Fibroblast of lung (primary cell): Measurements from ENCODE around the gene AKAP13. TPM values are rescaled to one million over a fixed set of nuclear protein-coding genes. Genes with fewer than 3 reads are reported as not detected.

Experiments used
- DNase-seq, 2 donors: peaks; one replicate each; pipeline versions ENCODE4 v3.0.0 to v3.0.0-alpha.2; 2010; ENCODE audit warnings: low read depth in 2 of 2
- H2AFZ ChIP-seq: 2 replicates; pipeline ENCODE4 v1.5.1; 2012; ENCODE audit warnings: low read length, control low read depth, inconsistent platforms
- H3K27ac ChIP-seq: 2 replicates; pipeline ENCODE4 v1.5.1; 2011; ENCODE audit warnings: low read length, control low read depth; ENCODE audit not compliant: insufficient read depth
- H3K27me3 ChIP-seq: 2 replicates; pipeline ENCODE4 v1.5.1; 2011; ENCODE audit warnings: mild to moderate bottlenecking, low read length; ENCODE audit not compliant: control insufficient read depth, insufficient read depth
- H3K36me3 ChIP-seq: 2 replicates; pipeline ENCODE4 v1.5.1; 2011; ENCODE audit warnings: low read length; ENCODE audit not compliant: control insufficient read depth, insufficient read depth
- H3K4me1 ChIP-seq: 2 replicates; pipeline ENCODE4 v1.5.1; 2011; ENCODE audit warnings: low read length; ENCODE audit not compliant: control insufficient read depth, insufficient read depth; ENCODE audit errors: extremely low read depth
- H3K4me2 ChIP-seq: 2 replicates; pipeline ENCODE4 v1.5.1; 2011; ENCODE audit warnings: low read length, control low read depth; ENCODE audit not compliant: insufficient read depth; ENCODE audit errors: extremely low read depth
- H3K4me3 ChIP-seq, 4 experiments: fragments of 200-600 bp in 1 of 4; sonication (generic) in 1 of 4; replicated peaks in 1 of 4; 2 replicates each; pipeline ENCODE4 v1.5.1; 2011 to 2016; ENCODE audit warnings: low read length in 4 of 4, low read depth in 3 of 4, mild to moderate bottlenecking in 3 of 4, control low read depth in 2 of 4, inconsistent platforms in 1 of 4, mixed read lengths in 1 of 4; ENCODE audit not compliant: insufficient read depth in 1 of 4; ENCODE audit errors: control extremely low read depth in 1 of 4
- H3K79me2 ChIP-seq: 2 replicates; pipeline ENCODE4 v1.5.1; 2012; ENCODE audit warnings: mild to moderate bottlenecking, low read length, inconsistent platforms; ENCODE audit not compliant: control insufficient read depth, insufficient read depth
- H3K9ac ChIP-seq: 2 replicates; pipeline ENCODE4 v1.5.1; 2011; ENCODE audit warnings: mild to moderate bottlenecking, low read length, control low read depth; ENCODE audit not compliant: insufficient read depth
- H3K9me3 ChIP-seq: 2 replicates; pipeline ENCODE4 v1.5.1; 2012; ENCODE audit warnings: low read depth, low read length; ENCODE audit not compliant: control insufficient read depth, insufficient read depth
- H4K20me1 ChIP-seq: 2 replicates; pipeline ENCODE4 v1.5.1; 2011; ENCODE audit warnings: low read length; ENCODE audit not compliant: control insufficient read depth, insufficient read depth; ENCODE audit errors: extremely low read depth
- EZH2 ChIP-seq: IDR thresholded peaks from 2 replicates; pipeline ENCODE4 v1.5.1; 2012; ENCODE audit warnings: low read length, control low read depth, mild to moderate bottlenecking; ENCODE audit errors: missing control alignments
- polyA plus RNA-seq, 2 donors: library from polyadenylated mRNA; depleted of rRNA in 1 of 2; stranded (reverse) in 1 of 2; unstranded in 1 of 2; fragments of >200 nt; gene quantifications; 2 replicates each; pipeline ENCODE4 v1.2.1, GENCODE V29; 2011 to 2012; ENCODE audit warnings: missing spikeins in 1 of 2
- total RNA-seq: library from RNA; depleted of rRNA; stranded (reverse); fragments of >200 nt; gene quantifications from 2 replicates; pipeline ENCODE4 v1.2.1, GENCODE V29; 2014
- TF ChIP-seq, protein P1 (sequence below), 2 donors: IDR thresholded peaks in 1 of 2; conservative IDR thresholded peaks in 1 of 2; 1 replicate in 1 of 2; 2 replicates in 1 of 2; pipeline ENCODE4 v1.5.1; 2011 to 2012; ENCODE audit warnings: low read length in 2 of 2, control low read depth in 1 of 2, inconsistent platforms in 1 of 2, low read depth in 1 of 2, mild to moderate bottlenecking in 1 of 2

AKAP13 gene
- total and polyA plus RNA-seq, 2 donors (not counting 1 experiment from before 2014, with no cell fraction given), result 8.3 to 68.4 TPM

DNA sequence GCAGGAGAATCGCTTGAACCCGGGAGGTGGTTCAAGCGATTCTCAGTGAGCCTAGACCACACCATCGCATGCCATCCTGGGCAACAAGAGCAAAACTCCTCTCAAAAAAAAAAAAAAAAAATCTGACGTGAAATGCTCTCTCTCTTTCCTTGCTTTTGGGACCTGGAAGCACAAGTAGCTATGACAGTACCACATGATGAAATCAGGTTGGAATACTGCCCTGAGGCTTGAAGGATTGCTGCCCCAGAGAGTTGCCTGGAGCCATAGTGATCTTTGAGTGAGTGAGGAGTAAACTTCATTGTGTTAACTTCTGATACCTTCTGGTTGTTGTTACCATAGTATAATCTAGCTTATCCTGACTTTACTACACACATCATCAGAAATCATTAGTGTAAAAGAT, 23.3 kb downstream of the AKAP13 start:
- no peaks in the 10 kb centered on the region for H3K9me3 ChIP-seq
- H4K20me1 ChIP-seq, result no peaks in the 10 kb centered on the region
- H3K27me3 ChIP-seq, result no peaks in the 10 kb centered on the region
- no peak overlapping the region for H3K27ac ChIP-seq
- H3K79me2 ChIP-seq, result peaks cover 68% of the 10 kb centered on the region
- TF ChIP-seq, protein P1, sequence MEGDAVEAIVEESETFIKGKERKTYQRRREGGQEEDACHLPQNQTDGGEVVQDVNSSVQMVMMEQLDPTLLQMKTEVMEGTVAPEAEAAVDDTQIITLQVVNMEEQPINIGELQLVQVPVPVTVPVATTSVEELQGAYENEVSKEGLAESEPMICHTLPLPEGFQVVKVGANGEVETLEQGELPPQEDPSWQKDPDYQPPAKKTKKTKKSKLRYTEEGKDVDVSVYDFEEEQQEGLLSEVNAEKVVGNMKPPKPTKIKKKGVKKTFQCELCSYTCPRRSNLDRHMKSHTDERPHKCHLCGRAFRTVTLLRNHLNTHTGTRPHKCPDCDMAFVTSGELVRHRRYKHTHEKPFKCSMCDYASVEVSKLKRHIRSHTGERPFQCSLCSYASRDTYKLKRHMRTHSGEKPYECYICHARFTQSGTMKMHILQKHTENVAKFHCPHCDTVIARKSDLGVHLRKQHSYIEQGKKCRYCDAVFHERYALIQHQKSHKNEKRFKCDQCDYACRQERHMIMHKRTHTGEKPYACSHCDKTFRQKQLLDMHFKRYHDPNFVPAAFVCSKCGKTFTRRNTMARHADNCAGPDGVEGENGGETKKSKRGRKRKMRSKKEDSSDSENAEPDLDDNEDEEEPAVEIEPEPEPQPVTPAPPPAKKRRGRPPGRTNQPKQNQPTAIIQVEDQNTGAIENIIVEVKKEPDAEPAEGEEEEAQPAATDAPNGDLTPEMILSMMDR (conservative IDR thresholded peaks at IDR 0.05 in 1 of 2, IDR thresholded peaks at IDR 0.05 in 1 of 2; ENCODE audit: low read depth in 1 of 2, low read length in 2 of 2), result no peak
- TF ChIP-seq EZH2, result no peak
- no peak overlapping the region for H3K4me3 ChIP-seq
- H3K4me1 ChIP-seq, result peaks cover 7% of the 10 kb centered on the region
- H3K9ac ChIP-seq, result no peak overlapping the region
- peak; percentile 50 to 77 for DNase-seq
- H3K4me2 ChIP-seq, result no peak overlapping the region
- no peaks in the 10 kb centered on the region for H3K36me3 ChIP-seq
- no peak overlapping the region for H2AFZ ChIP-seq

DNA sequence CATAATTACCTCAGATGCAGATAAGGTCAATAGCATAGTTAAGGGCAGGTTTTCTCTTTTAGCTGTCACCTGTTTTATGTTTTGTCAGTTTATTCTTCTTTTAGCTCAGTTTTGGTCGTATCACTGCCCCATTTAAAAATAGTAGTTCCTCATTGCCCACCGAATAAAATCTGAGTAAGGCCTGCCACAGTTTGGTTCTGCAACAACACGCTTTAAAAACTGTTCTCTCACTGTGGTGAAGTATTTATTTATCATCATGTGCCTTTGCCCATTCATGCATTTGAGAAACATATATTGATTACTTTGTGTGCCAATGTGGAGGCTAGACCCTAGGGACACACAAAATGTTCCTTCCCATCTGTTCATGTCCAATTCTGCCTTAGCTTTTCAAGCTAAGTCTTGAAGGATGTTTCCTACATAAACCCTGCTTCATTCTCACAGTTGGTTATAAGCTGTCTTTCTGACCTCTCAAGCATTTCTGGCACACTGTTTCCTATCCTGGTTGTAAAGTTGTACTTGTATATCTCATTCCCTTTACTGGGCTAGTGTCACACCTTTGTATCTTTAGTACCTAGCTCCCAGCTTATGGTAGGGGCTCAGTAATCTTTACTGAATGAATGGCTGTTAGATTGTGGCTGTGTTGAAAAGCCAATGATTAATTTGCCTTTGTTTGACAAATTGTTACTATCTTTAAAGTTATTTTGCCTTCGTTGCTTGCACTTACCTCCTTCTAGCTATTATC, 23.9 kb downstream of the AKAP13 start:
- no peaks in the 10 kb centered on the region for H4K20me1 ChIP-seq
- no peak overlapping the region for H3K27ac ChIP-seq
- peaks cover 7% of the 10 kb centered on the region for H3K4me1 ChIP-seq
- no peaks in the 10 kb centered on the region for H3K9me3 ChIP-seq
- H3K4me3 ChIP-seq, result no peak overlapping the region
- H2AFZ ChIP-seq, result no peak overlapping the region
- peak overlapping the region; percentile 45 for H3K4me2 ChIP-seq
- no peak overlapping the region for H3K9ac ChIP-seq
- H3K27me3 ChIP-seq, result no peaks in the 10 kb centered on the region
- no peak for DNase-seq
- H3K79me2 ChIP-seq, result peaks cover 72% of the 10 kb centered on the region
- no peak for TF ChIP-seq EZH2
- TF ChIP-seq, protein P1 (conservative IDR thresholded peaks at IDR 0.05 in 1 of 2, IDR thresholded peaks at IDR 0.05 in 1 of 2; ENCODE audit: low read depth in 1 of 2, low read length in 2 of 2), result no peak
- no peaks in the 10 kb centered on the region for H3K36me3 ChIP-seq

DNA sequence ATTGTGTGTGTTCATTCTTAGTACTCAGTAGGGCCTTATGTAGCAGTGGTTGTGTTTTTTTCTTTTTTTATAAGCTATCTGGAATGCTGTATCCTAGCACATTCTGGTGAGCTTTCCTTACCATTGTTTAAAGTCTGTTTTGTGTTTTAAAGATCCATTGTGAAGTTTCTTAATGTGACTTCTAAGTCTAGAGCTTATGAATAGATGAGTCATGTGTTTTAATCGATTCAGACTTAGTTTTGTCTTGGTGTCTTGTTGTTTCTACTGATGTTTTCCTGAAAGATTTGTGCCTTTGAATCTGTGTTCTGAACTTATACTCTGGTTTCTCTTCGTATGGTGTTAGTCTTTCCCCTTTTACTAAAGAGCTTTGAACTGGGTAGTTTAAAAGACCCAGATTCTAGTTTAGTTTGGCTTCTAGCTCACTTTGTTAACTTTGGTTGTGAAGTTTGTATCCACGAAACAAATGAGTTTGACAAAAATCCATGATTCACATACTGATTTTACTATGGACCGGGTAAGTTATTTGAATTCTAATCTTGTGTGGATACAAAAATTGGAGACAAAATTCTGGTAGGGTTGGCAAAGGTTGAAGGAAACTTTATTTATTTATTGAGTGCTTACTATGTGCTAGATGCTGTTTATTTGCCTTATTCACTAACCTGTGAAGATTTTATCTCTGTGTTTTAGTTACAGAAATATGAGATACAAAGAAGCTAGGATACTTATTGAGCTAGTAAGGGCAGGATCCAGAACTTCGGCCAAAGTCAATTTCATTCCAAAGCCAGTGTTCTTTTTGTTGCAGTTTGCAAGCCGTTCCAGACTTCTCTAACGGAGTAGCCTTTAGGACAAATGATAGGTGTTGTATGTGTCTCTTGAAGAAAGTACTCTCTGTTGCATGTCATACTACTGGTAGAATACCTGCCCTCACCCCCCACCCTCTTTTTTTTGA, 24.8 kb downstream of the AKAP13 start:
- Histone ChIP-seq H3K4me2 (peak overlapping the region; percentile 45), H2AFZ (no peak overlapping the region), H3K27ac (peak overlapping the region; percentile 33), H3K27me3 (no peaks in the 10 kb centered on the region), H3K79me2 (peaks cover 75% of the 10 kb centered on the region), H3K36me3 (no peaks in the 10 kb centered on the region), H3K4me3 (peak overlapping the region in 1 of 4 experiments; percentile 23), H3K9me3 (no peaks in the 10 kb centered on the region), H3K4me1 (peaks cover 7% of the 10 kb centered on the region), H4K20me1 (no peaks in the 10 kb centered on the region), H3K9ac (no peak overlapping the region)
- DNase-seq, result peak in 1 of 2 donors; percentile 73
- TF ChIP-seq, protein P1 (conservative IDR thresholded peaks at IDR 0.05 in 1 of 2, IDR thresholded peaks at IDR 0.05 in 1 of 2; ENCODE audit: low read depth in 1 of 2, low read length in 2 of 2), result no peak
- TF ChIP-seq EZH2, result no peak
